GM18907 (cell line): ENCODE measurements around the gene TIMP4.
A peak's percentile ranks its signal among the peaks of the same experiment; 100 is the strongest.

Experiments used
- ATAC-seq: cut with Tn5 transposase; IDR thresholded peaks from one replicate; pipeline ENCODE4 v1.9.1; 2021; ENCODE audit warnings: mild to moderate bottlenecking, moderate library complexity; ENCODE audit not compliant: unreplicated experiment

TIMP4 gene

DNA sequence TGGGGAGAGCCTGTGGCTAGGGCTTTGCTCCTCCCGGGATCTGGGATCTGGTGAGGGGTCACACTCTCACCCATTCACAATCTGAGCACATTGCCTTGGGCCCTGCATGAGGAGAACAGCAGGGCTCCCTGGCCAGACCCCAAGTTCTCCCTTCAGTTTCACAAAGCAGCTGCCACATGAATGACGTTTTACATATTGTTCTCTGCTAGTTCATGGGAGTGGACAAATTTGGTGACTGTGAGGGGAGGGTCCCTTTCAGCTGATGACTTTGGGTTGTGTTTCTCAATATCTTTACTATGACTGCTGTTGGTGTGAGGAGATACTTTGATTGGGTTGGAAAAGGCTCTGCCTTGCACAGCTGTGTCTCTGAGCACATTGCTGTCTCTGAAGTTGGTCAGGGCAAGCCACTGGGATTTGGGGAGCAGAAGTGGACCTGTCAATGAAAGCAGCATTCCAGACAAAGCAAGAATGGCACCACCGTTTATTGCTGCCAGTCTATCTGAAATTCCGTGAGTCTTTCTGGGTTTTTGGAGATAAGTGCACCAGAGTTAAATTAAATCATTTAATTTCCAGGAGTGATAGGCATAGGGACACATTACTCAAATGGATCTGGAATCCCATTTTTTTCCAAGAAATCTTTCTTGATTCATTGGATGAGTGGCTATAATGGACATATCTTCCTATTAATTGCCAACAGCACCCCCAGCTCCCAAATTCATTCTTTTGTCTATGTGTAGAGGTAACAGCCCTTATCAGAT lies 10.3 kb downstream of the TIMP4 start:
- ATAC-seq, result no peak

DNA sequence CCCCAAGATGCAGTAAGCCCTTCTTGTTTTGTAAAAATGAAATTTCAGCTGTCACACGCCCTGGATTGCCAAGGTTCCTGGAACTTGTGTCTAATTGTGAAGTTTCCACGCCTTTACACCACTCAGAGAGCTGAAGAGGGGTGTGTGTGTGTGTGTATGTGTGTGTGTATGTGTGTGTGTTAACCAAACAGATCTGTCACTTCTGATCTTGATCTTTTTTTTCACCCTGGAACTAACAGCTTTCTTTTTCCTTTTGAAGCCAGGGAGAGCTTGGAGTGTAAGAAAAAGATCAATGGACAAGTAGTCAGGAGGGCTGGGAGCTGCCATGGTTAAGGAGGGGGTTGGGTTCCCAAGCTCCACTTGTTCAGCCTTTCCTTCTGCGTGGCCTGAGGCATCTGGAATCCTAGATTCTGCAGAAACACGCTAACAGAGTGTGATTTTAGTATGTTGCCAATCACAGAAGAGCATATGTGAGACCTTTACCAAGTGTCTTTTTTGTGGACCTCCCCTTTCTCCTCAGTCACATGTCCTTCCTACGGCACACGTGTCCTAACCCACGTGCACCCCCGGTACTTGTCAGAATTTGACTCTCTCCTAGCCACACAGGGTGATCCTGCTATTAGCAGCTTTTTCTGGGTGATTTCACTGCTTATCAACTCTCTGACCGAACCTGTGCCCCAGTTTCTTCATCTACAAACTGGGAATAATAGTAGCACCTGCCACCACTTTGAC lies 11.5 kb downstream of the TIMP4 start:
- no peak for ATAC-seq

DNA sequence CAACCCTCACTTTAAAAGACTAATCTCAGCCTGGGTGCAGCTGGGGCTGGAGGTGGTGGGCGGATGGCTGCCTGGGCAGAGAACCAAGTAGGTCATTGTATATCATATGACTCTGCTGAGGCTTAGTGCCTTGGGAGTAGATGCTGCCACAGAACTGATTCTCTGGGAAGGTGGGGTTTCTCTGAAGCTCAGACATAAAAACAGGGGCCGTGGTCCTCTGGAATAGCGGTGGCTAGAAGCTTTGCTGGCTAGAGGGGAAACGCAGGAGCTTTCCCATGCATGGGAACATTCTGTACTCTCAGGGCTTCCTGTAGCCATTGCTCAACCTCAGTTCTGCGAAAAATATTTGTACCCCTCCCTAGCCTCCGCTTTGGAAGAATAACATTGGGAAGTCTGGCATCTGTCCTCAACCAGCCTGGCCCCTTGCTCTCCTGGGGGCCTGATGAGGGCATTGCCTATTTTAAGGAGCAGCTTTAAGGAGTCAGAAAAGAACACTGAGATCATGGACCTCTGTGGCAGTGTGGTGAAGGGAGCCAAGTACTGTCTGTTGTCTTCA lies 14.7 kb downstream of the TIMP4 start:
- ATAC-seq, result no peak

DNA sequence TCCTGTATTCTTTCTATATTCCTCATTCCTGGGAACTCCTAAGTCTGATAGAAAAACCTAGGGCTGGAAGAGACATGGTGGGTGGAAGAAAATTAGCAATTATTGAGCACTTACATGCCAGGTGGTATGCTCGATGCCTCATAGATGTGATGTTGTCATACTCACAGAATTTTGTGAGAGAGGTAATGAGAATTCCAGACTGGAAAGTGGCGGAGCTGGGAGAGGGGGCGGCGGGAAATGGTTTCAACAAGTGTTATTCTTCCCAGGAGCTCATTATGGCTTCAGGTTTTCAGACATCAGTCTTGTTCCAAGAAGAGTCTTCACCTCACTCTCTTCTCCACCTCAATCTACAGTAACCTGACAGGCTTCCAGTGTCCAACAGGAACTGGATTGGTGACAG lies 16.2 kb downstream of the TIMP4 start:
- no peak for ATAC-seq

DNA sequence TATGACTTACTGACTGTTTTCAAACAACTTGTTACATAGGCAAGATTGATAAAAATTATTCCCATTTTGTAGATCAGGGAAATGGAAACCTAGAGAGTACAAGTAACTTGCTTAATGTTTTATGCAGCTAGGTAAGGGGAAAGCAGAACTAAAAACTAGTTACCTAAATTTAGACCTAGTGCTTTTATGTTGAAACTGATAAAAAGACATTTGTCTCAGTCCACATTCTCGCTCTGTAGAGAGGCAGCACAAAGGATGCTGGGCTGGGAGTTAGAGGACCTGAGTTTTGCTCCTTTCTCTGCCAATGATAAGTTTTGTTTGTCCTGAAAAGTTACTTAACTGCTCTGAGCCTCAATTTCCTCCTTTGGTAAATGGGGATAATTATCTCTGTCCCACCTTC lies 17.4 kb downstream of the TIMP4 start:
- no peak for ATAC-seq

DNA sequence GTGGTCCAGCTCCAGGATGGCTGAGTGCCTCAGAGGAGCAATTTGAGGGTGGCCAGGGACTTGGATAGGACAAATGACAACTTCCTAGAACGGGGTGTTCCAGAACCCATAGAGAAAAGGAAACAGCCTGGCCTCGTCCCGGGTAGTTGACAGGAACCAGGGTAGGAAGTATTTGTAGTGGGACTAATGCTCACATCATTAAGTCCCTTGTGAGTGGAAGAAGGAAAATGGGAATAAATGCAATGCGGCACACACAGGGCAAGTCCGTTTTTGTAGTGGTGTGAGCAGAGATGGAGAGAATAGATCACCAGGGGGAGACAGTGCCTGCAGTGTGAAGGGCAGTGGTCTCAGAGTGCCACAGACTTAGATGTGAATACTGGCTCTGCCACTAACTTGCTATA lies 19.6 kb downstream of the TIMP4 start:
- no peak for ATAC-seq

DNA sequence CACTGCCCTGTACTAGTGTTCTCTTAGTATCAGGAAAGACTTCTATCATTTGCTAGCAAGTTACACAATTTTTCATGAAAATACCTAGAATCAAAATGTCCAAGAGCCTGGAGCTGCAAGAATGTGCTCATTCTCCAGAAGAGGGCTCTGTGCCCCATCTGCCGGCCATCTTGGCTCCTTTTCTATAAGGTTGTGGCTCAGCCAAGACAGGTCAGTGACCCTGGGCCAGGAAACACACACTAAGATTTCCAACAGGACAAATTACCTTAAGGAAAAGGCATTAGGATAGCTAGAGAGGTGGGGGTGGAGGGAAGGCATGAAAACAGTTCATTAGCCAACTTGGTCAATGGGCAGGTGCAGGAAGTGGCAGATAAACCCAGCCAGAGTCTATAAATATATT lies 20.7 kb downstream of the TIMP4 start:
- ATAC-seq, result peak; percentile 48

DNA sequence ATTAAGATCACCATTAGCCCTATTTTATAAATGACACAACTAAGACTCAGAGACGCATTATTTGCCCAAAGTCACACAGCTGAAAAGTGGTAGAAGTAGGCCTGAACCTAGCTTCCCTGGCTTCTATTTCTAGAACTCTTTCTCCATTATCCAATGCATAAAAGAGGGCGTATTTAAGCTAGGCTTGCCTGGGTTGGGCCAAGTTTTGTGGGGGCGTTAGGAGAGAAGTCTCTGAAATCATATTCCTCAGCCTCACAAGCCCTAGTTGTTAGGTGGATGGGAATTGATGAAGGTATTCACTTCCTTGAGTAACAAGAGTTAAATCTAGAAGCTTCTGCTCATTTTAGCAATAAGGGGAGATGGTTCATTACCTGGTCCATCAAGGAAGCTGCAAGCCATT lies 22.3 kb downstream of the TIMP4 start:
- no peak for ATAC-seq

DNA sequence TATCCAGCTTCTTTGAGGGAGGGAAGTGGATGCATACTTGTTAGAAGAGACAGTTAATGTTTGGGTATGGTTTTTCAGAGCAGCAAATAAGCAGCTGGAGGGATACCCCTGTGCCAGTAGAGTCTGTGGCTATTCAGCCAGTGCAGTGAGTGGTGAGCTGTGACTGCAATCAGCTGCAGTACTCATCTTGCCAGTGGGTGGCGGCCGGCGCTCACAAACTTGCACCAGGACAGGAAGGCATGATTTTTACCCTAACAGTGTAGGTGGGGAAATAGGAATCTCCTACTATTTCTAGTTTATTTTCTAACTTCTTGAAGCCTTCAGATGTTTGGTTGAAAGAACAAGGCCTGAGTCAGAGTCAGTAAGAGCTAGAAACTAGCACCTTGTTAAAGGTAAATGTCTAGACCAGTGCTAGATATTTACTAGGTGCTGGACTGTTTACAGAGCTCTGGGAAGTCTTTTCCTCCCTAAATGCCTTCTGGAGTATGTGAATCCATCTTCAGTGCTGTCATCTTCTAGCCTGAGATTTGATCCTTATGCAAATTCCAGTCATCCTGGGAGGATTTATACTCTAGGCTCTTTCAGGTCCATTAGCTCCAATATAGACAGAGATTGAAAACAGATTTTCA lies 23.6 kb downstream of the TIMP4 start:
- ATAC-seq, result peak; percentile 89

DNA sequence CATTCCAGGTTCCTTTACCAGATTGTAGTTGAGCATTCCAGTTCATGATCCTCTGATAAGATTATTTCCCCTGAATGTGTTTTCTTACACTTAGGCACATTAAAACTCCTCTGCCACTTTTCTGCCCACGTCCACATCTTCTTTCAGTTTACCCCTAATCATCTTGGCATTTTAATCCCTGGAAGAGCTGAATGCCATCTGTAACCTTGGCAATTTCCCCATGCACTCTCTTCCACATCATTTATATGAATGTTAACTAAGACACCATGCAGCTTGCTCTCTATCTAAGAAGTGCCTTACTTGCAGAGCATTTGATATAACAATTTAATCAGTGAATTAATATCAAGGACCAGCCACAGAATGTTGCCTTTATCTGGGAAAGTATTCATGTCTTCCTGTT lies 25.8 kb downstream of the TIMP4 start:
- no peak for ATAC-seq

DNA sequence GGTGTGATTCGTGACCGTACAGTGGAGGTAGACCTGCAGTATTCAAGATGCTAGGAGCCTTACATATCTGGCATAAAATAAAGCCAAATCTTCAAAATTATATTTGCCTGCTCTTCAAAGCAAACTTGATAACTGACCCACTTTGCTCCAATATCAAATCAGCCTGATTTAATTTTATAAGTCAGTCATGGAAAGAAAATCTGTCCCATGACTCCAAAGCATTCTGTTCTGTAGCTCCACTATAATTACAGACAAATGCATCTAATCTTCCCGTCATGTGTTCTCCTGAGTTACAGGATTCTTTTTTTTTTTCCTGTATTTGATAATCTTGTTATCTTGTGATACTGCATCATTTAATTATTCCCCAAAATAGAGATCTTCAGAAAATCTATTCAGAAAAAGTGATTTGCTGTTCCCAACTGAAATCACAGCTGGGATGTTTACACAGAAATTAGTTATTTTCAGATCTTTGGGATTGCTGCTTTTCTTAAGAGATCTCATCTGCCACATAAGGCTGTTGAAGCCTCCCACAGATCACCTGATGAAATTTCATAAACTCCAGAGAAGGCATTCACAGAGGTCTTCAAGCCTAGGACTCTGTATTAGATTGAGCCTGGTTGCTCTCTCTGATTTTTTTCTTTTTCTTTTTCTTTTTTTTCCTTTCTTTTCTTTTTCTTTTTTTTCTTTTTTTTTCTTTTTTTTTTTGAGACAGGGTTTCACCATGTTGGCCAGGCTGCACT lies 27.2 kb downstream of the TIMP4 start:
- no peak for ATAC-seq

DNA sequence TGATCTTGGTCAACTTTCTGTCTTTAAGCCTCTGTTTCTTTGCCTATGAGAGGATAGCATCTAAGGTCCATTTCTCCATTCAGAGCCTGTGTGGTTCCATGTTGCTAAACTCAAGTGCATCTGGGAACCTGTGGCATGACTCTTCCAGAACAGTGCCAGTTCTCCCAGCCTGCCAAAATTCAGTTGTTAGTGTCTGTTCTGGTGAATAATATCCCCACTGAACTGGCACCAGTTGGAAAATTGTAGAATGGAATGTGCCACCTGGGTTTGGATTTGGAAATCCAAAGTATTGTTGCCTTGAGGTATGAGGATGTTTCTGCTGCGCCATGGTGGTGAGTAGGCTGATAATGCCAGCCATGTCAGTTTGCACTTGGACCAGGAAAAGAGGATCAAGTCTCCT lies 31.3 kb downstream of the TIMP4 start:
- no peak for ATAC-seq

DNA sequence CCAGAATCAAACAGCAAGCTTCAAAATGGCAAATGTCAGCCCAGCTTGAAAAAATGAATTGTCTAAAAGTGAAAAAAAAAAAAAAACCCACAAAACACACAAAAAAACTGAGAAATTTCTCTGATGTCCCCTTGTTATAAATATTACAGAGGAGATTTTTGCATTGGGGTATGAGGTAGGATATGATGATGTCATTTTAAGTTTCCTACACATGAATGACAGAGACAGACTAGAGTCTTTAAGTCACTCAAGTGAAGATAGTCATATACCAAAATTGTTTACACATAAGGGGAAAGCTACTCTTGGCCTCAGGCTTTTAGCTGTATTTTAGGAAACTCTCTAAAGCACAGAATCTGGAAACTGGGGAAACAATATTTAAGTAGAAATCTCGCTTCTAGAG lies 32.9 kb downstream of the TIMP4 start:
- no peak for ATAC-seq

DNA sequence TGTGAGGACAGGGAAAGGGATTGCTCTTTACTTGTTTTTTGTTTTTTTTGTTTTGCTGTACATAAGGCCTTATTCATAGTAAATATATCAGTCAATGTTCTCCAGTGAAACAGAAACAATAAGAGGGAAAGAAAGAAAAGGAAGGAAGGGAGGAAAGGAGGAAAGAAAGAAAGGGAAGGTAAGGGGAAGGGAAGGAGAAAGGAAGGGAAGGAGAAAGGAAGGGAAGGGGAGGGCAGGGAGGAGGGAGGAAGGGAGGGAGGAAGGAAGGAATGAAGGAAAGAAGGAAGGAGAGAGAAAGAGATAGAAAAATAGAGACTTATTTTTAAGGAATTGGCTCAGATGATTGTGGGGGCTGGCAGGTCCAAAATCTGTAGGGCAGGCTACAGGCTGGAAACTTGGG lies 37.2 kb downstream of the TIMP4 start:
- ATAC-seq, result no peak

DNA sequence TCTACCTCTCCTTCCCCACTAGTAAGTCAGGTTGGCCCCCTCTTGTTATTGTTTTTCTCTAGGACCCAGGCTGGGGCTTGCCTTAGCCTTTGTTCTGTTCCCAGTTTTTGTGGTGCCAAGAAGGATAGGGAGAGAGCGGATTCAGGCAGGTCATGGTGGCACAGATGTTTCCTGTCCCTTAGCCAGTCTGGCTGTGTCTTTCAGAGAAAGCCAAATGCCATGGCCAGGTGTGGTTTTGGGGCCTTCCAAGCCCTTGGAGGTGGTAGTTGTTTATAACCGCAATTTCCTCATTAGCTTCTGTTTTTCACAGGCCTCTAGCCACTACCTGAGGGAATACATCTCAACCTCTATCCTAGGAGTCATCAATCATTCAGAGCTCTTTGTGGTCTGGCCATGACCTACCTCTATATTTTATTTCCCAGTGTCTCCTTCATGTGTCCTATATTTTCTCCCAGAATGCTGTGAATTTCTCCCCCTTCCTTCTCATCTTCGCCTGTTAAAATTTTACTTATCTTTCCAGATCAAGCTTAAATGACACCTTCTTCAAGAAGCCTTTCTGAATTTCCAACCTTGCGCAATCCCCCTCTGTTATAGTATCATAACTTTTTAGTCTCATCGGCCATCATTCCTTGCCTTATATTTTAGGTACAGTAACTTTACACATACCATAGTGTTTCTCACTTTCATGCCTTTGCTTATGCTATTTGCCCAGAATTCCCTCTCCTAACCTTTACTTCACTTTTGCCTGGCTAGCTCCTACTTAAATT lies 38.2 kb downstream of the TIMP4 start:
- ATAC-seq, result no peak

DNA sequence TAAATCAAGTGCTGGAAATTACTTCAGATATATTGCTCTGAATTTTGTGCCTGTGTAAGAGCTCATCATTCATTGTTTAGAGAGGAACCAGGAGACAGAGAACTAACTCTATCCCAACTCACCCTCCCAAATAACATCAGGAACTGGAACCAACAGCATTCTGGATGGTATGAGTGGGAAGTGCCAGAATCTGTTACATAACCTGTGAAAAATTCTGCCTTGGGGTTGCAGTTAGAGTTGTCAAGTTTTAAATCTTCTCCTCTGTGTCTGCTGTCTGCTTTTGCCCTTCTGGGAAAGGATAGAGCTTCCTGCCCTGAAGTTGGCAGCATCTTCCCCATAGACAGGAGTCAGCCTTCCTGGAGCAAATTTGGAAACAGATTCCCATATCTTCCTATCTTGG lies 41.2 kb downstream of the TIMP4 start:
- ATAC-seq, result no peak

DNA sequence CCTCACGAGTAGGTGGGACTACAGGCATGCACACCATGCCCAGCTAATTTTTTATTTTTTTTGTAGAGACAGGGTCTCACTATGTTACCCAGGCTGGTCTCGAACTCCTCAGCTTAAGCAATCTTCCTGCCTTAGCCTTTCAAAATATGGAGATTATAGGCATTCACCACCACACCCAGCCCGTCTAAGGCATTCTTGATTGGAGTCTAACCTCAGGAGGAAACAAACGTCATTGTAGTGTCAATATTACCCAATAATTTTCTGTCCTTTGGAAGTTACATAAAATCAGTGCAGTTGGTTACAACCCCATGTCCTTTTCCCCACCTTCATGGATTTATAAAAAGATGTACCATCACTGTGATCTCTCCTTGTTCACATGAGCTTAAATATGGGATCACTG lies 41.8 kb downstream of the TIMP4 start:
- ATAC-seq, result no peak

DNA sequence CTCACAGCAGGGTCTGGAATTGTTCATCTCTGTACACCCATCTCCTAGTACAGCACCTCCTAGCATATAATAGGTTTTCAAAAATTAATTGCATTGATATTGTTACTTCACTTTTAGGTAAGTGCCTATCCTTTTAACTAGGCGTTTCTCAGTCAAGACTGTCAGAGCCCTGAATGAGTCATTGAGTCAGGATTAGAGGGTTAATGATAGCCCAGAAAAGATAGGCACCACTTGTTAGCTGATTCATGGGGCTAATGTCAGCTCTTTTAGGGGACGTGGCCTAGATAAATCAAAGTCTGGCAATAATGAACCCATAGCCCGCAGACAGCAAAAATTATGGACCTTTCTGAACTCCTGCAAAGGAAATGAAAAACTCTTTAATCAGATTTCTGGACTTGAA lies 42.9 kb downstream of the TIMP4 start:
- ATAC-seq, result no peak

DNA sequence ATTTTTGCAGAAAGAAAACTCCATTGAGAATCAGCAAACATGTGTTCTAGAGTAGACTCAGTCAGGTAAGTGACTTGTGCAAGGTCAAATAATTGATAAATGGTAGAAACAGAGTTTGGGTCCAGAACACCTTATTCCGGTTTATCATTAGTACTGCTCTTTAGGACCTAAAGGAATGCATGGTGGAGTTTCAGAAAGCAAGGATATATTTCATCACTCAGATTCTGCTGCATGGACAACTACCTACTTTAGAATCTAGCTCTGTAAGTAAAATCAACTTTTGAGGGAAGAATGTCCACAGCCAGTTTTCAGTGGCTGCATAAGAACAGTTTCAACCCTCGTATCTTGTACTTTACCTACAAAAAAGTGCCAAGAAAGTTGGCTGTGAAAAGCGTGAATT lies 43.6 kb downstream of the TIMP4 start:
- no peak for ATAC-seq

DNA sequence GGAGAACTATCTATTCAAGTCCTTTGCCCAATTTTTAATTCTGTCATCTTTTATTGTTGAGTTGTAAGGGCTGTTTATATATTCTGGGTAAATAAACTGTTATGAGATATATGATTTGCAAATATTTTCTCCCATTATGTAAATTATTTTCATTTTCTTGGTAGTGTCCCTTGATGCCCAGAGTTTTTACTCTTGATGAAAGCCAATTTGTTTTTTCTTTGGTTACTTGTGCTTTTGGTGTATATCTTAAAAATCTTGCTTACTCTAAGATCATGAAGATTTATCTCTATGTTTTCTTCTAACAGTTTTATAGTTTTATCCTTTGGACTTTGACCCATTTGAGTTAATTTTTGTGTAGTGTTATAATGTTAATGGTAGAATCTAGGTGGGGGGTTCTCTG lies 44.5 kb downstream of the TIMP4 start:
- no peak for ATAC-seq
